ENCODE results near the gene LHX3.

The LHX3 gene

GRCh38 chr9:136191099-136191959 is 13.6 kb downstream of the LHX3 start:
- no peak for DNase-seq

- no peak for DNase-seq
Measured at GRCh38 chr9:136190656-136191055, 14.3 kb downstream of the LHX3 start.

DNA sequence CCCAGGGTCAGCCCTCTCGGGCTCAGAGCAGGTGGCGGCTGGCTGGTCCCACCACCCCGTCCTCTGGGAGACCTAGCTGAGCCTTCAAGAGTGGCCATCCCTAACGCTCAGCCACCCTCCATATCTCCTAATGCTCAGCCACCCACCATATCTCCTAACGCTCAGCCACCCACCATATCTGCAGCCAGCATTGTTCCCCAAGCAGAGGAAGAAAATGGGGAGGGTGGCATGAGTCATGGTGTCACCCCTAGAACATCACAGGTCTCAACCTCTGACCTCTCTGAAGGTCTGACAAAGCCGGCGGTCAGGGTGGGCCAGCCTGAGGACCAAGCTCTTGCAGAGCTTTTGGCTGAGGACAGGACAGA is 14.7 kb downstream of the LHX3 start:
- no peak for DNase-seq

DNA sequence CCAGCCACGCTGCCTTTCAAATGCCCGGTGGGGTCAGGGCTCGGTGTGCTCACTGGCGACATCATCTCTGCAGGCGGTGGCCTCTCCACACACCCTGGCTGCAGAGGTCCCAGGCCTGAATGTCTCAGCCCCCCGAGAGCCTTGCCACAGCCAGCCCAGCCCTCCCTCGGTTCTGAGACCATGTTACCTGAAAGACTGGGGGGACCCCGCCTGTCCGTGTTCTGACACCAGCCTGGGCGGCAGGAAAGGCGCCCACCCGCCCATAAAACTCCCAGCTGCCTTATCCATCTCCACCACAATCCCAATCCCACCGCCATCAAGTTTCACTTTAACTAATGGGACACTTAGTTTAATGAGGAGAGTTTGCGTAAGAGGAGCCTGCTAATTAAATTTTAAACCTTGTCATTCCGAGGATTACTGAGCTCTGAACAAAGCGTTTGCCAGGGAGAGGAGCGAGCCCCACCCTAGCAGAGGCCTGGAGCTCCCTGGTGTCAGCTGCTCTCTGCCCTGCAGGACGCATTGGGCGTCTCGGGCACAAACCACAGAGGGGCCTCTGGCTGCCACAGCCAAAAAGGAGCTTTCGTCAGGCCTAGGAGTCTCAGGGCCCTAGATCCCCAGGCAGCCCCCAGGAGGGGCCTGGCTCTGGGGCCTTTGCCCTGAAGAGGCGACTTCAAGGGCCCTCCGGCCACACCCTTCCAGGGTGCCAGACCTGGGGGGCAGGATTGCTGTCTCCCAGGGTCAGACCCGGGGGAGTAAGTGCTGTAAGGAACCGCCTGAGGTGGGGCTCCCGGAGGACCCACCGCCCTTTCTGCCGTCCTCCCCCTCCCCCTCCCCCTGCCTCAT is 15.3 kb downstream of the LHX3 start:
- no peak for DNase-seq

DNA sequence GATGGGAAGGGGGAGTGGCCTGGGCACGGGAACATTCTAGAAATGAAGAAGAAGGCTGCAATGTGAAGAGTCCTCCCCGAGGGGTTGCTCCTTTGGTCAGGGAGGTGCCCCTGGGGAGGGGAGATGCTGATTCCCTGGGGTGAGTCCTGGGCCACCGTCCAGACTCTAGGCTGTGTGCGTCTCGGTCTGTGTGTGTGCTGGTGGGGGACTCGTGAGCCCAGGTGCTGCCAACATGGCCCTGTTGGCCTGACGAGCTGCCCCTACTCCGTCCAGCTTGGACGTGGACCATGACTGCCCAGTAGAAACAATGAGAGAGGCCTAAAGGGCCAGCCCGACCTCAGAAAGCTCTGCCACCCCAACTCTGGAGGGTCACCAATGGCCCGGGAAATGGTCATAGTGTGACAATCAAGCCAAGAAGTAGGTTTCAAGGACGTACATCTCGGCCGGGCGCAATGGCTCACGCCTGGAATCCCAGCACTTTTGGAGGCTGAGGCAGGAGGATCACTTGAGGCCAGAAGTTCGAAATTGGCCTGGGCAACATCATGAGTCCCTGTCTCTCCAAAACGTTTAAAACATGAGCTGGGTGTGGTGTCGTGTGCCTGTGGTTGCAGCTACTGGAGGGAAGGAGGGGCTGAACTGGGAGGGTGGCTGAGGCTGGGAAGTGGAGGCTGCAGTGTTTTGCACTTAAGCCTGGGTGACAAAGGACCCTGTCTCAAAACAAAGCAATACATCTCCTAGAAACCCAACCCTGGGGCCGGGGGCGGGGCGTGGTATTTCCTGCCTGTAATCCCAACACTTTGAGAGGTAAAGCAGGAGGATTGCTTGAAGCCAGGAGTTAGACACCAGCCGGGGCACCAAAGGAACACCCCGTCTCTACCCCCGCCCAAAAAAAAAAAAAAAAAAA is 17.0 kb downstream of the LHX3 start:
- DNase-seq = no peak

DNA sequence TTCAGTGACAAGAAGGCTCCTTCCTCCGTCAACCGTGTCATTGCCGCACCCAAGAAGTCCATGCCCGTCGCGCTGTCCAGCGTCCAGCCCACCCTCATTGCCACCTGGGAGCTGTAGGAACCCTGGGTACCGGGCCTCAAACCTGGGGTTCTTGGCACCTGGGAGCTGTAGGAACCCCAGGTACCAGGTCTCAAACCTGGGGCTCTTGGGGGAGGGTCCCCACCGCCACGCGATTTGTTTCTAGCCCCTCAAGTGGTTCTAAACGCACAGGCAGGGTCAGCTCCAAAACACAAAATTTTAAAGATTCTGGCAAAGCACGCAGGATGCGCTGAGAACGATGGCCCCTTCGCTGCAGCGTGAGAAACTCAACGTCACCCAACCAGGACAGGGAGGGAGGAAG is 17.7 kb downstream of the LHX3 start:
- DNase-seq = no peak

- no peak for DNase-seq
Measured at GRCh38 chr9:136186386-136186785, 18.5 kb downstream of the LHX3 start.

GRCh38 chr9:136185596-136186366 is 19.1 kb downstream of the LHX3 start:
- DNase-seq = no peak

- no peak for DNase-seq
Measured at GRCh38 chr9:136185066-136185465, 19.9 kb downstream of the LHX3 start.

- no peak for DNase-seq
Measured at GRCh38 chr9:136182850-136183422, 22.0 kb downstream of the LHX3 start.

DNA sequence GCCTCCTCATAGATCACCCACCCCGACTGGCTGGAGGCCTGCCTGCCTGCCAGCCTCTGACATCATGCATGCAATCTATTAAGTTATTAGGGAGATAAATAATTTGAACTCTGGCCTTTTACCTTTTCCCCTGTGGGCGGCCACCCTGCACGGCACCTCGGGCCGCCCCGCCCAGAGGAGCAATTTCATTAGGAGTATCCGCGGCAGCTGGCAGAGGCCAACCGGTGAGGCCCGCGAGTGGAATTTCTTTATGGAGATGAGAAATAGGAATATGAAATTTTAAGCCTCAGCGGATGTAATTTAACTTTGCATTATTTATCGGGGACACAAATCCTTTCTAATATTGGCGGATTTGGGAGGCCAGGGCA is 22.5 kb downstream of the LHX3 start:
- no peak for DNase-seq

DNA sequence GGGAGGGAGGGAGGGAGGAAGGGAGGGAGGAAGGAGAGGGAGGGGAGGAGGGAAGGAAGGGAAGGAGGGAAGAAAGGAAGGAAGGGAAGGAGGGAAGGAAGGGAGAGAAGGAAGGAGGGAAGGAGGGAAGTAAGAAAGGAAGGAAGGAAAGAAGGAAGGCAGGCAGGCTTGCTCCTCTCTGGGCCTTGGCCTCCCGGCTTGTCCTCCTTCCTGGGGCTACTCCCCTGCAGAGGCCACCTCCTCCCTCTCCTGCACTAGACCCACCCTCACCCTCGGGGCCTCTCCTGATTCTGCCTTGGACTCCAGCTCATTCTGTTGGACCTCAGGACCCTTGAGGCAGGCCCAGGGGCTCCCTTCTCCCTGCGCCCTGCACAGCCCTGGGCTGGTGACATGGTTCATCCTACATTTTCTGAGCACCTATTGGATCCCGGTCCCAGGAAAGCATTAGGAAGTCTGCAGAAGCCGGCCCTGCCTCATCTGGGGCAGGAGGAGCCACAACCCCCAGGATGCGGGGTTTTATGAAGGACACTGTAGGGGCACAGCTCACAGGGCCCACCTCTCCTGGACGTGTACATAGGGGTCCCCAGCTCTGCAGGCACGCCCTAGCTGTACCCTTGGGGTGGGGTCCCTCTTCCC is 23.0 kb downstream of the LHX3 start:
- no peak for DNase-seq

GRCh38 chr9:136180586-136180985 is 24.3 kb downstream of the LHX3 start:
- no peak for DNase-seq

DNA sequence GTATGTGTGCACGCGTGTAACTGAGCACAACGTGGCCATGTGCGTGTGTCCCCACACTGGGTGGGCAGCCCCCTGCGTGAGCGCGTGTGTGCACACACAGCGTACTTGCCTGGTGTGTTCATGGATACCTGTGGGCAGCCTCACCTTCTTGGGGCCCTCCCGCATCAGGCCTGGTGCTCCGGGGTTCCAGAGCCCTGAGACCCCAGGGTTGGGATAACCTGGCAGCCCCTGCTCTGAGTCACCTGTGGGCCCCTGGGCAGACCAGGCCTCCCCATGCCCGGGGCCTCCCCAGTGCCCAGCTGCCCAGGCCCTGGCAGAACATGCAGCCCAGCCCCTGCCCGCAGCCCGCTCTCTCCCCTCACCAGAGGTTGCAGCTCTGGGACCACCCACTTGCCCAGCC is 25.2 kb downstream of the LHX3 start:
- DNase-seq = no peak

DNA sequence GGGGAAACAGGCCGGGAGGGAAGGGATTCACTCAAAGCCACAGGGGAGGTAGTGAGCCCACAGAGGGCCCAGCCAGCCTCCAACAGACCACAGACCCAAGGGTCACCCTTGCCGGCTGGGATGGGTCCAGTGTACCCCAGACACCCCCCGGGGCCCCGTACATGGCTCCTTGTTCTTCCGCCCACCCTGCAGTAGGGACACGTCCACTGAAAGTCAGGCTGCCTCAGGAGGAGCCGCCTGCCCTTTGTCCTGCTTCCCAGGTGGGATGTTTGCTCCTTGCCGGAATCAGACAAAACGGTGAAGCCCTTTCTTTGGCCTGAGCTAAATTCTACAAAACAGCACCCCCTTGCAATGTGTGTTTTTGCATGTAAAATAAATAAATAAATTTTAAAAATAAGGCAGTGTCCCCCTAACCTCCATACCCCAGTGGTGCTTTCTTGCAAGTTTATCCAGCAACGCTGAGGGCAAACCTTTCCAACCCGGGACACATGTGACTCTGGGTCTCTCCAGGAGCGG is 25.8 kb downstream of the LHX3 start:
- DNase-seq = no peak

DNA sequence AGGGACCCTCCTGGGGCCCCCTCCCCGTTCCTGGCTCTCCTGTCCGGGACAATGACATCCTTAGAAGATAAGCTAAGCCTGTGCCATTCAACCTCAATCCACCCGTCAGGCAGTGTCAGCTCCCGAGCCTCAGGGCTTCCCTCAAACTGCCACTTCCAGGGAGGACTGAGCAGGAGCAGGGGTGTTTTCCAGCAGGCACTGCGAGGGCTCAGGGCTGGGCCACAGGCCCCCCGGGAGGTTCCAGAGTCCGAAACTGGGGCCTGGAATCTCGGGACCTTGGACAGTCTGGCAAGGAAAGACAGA is 26.2 kb downstream of the LHX3 start:
- DNase-seq = no peak

GRCh38 chr9:136178061-136178772 is 26.7 kb downstream of the LHX3 start:
- DNase-seq = no peak

DNA sequence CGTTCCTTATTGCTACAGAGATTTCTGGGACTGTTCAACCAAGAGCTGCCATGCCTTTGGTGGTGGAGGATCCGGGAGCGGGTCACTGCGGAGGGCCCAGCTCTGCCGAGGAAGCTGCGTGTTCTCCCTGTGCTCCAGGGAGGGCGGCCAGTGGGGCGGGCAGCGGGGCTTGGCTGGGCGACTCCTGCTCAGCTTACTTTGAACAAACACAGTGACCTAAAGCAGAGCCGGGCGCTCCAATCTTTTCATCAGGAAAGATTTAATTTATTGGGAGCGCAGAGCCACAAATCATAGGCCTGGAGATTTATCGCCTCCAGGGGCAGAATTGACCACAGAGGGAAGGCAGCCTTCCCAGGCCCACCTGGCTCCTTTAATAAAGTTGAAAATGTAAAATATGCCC is 27.7 kb downstream of the LHX3 start:
- no peak for DNase-seq

DNA sequence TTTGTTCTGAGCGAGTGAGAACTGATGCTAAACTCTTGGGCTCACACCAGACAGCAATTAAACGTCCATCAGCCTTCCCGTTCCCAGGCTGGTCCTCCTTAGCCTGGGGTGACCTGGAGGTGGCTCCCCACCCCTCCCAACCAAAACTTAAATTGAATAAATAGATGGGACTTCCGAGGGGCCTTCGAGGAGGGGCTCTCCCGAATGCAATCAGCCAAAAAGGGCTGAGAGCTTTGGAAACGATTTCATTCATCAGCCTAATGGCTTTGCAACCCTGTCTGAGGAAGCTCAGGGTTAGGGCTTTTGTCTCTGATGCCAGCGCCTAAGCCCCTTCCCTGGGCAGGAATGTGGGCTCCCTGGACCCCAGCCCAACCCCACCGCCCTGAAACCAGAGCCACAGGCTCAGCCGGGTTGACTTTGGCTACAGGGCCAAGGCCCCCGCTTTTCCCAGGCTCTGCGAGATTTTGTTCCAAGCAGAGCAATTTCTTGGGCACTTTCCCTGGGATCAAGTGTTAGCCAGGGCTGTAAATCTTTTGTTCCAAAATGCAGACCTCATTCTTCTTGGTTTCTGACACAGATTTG is 29.2 kb downstream of the LHX3 start:
- no peak for DNase-seq

Measured in SHP77 treated with DMSO at 0.1 percent for 48 hours (cell line).